Parathyroid adenoma (tissue), 2 donors: Measurements from ENCODE around the gene FBXO40.
"Not testable (repeated sequence)": the region's sequence is repeated elsewhere in the genome, so short reads cannot be mapped to it uniquely, and the experiment has no call there.

Source experiments
- H2AFZ ChIP-seq: fragments of 300-600 bp; sonication (generic); one replicate; pipeline ENCODE4 v1.7.0; 2017; ENCODE audit warnings: antibody characterized with exemption, mild to moderate bottlenecking
- H3K27ac ChIP-seq: fragments of 300-600 bp; sonication (generic); one replicate; pipeline ENCODE4 v1.7.0; 2017
- H3K27me3 ChIP-seq: fragments of 300-600 bp; sonication (generic); one replicate; pipeline ENCODE4 v1.7.0; 2017; ENCODE audit warnings: low read length; ENCODE audit not compliant: control insufficient read depth, insufficient read depth
- H3K36me3 ChIP-seq: fragments of 300-600 bp; sonication (generic); one replicate; pipeline ENCODE4 v1.7.0; 2017; ENCODE audit warnings: low read length; ENCODE audit not compliant: control insufficient read depth, insufficient read depth
- H3K4me1 ChIP-seq: fragments of 300-600 bp; sonication (generic); one replicate; pipeline ENCODE4 v1.7.0; 2017; ENCODE audit warnings: control low read depth
- H3K4me2 ChIP-seq: fragments of 300-600 bp; sonication (generic); one replicate; pipeline ENCODE4 v1.7.0; 2017; ENCODE audit warnings: low read length
- H3K4me3 ChIP-seq: fragments of 300-600 bp; sonication (generic); one replicate; pipeline ENCODE4 v1.7.0; 2017; ENCODE audit warnings: low read depth, low read length
- H3K79me2 ChIP-seq: fragments of 300-600 bp; sonication (generic); one replicate; pipeline ENCODE4 v1.7.0; 2017; ENCODE audit warnings: control low read depth
- H3K9ac ChIP-seq: fragments of 300-600 bp; sonication (generic); one replicate; pipeline ENCODE4 v1.7.0; 2017; ENCODE audit warnings: mild to moderate bottlenecking
- H3K9me3 ChIP-seq: fragments of 300-600 bp; sonication (generic); one replicate; pipeline ENCODE4 v1.7.0; 2017; ENCODE audit warnings: low read length; ENCODE audit not compliant: control insufficient read depth
- CTCF ChIP-seq: fragments of 300-600 bp; sonication (generic); IDR thresholded peaks from one replicate; pipeline ENCODE4 v1.7.0; 2017; ENCODE audit warnings: antibody characterized with exemption, mild to moderate bottlenecking
- donor health status: primary hyperparathyroidism.

The FBXO40 gene

GRCh38 chr3:121595765-121596406, 2.7 kb downstream of the FBXO40 start:
- H3K27ac ChIP-seq: no peak overlapping the region
- H3K36me3 ChIP-seq: no peaks in the 10 kb centered on the region
- TF ChIP-seq CTCF: no peak
- no peak overlapping the region for H3K4me3 ChIP-seq
- H3K79me2 ChIP-seq: no peaks in the 10 kb centered on the region
- H3K27me3 ChIP-seq: no peaks in the 10 kb centered on the region
- H3K4me2 ChIP-seq: no peak overlapping the region
- H3K9me3 ChIP-seq: no peaks in the 10 kb centered on the region
- peak overlapping the region; percentile 8 for H2AFZ ChIP-seq
- H3K9ac ChIP-seq: no peak overlapping the region
- H3K4me1 ChIP-seq: peaks cover 14% of the 10 kb centered on the region

GRCh38 chr3:121598564-121598963, 5.4 kb downstream of the FBXO40 start:
- Histone ChIP-seq H3K4me2 (no peak overlapping the region), H3K9me3 (no peaks in the 10 kb centered on the region), H3K79me2 (no peaks in the 10 kb centered on the region), H3K4me3 (no peak overlapping the region), H3K9ac (no peak overlapping the region), H3K36me3 (no peaks in the 10 kb centered on the region), H2AFZ (no peak overlapping the region), H3K27me3 (no peaks in the 10 kb centered on the region), H3K4me1 (peaks cover 13% of the 10 kb centered on the region), H3K27ac (no peak overlapping the region)
- no peak for TF ChIP-seq CTCF

- H3K27me3 ChIP-seq, H3K9ac ChIP-seq, H3K36me3 ChIP-seq, H3K9me3 ChIP-seq, H3K4me2 ChIP-seq, H2AFZ ChIP-seq, H3K79me2 ChIP-seq, H3K27ac ChIP-seq, H3K4me3 ChIP-seq: not testable (repeated sequence)
- peaks cover 13% of the 10 kb centered on the region for H3K4me1 ChIP-seq
These were observed 6.7 kb downstream of the FBXO40 start for GRCh38 chr3:121599900-121600299.

- no peak for TF ChIP-seq CTCF
- Histone ChIP-seq H3K27me3 (no peaks in the 10 kb centered on the region), H3K79me2 (no peaks in the 10 kb centered on the region), H3K9ac (no peak overlapping the region), H3K27ac (no peak overlapping the region), H2AFZ (peak overlapping the region; percentile 48), H3K36me3 (no peaks in the 10 kb centered on the region), H3K4me3 (no peak overlapping the region), H3K9me3 (no peaks in the 10 kb centered on the region), H3K4me2 (no peak overlapping the region), H3K4me1 (peaks cover 13% of the 10 kb centered on the region)
These were observed 8.1 kb downstream of the FBXO40 start for GRCh38 chr3:121601212-121601812.

- H3K36me3 ChIP-seq: no peaks in the 10 kb centered on the region
- no peak overlapping the region for H3K4me2 ChIP-seq
- no peak overlapping the region for H3K27ac ChIP-seq
- H3K4me1 ChIP-seq: peaks cover 13% of the 10 kb centered on the region
- H3K9ac ChIP-seq: no peak overlapping the region
- no peak overlapping the region for H2AFZ ChIP-seq
- no peaks in the 10 kb centered on the region for H3K79me2 ChIP-seq
- no peaks in the 10 kb centered on the region for H3K9me3 ChIP-seq
- H3K27me3 ChIP-seq: no peaks in the 10 kb centered on the region
- no peak overlapping the region for H3K4me3 ChIP-seq
- no peak for TF ChIP-seq CTCF
These were observed 11.6 kb downstream of the FBXO40 start for GRCh38 chr3:121604759-121605158.
